ENCODE data around the gene DIDO1. TPM values are rescaled to one million over a fixed set of nuclear protein-coding genes. Genes with fewer than 3 reads are reported as not detected.

DIDO1 gene
- total RNA-seq, 1 donor from 2014 or later = 71.2 TPM

DNA sequence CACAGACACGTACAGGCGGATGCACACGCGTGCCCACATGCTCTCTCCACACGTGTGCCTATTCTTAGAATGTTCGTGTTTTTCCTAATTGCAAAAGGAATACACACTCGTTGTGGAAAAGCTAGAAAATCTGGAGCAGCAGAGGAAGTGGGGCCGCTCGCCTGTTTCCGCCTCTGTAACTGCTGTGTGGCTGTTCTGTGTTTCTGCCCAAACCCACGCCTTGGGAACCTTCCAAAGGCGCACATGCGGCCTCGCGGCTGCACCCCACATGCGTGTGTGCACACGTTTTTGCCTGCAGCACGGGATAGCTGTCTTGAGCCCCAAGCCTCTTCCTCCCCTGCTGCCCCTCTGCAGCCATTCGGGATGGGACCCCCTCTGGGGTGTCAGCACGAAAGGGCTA lies 38.4 kb upstream of the DIDO1 start:
- Mint-ChIP-seq H3K36me3 (ENCODE audit: insufficient read depth) (no peaks in the 10 kb centered on the region), H3K9me3 (ENCODE audit: low read depth) (no peaks in the 10 kb centered on the region), H3K27me3 (peaks cover 3% of the 10 kb centered on the region), H3K4me1 (ENCODE audit: low read depth) (no peaks in the 10 kb centered on the region), H3K4me3 (ENCODE audit: low read depth) (no peak overlapping the region), H3K27ac (no peak overlapping the region)
- no peak for DNase-seq (ENCODE audit: low spot score, unreplicated experiment)
- no peak for TF ChIP-seq CTCF (IDR thresholded peaks at IDR 0.05; ENCODE audit: unreplicated experiment)

- no peak overlapping the region for H3K4me3 Mint-ChIP-seq (ENCODE audit: low read depth)
- H3K36me3 Mint-ChIP-seq (ENCODE audit: insufficient read depth) = no peaks in the 10 kb centered on the region
- no peaks in the 10 kb centered on the region for H3K9me3 Mint-ChIP-seq (ENCODE audit: low read depth)
- H3K27ac Mint-ChIP-seq = no peak overlapping the region
- no peak for DNase-seq (ENCODE audit: low spot score, unreplicated experiment)
- no peaks in the 10 kb centered on the region for H3K27me3 Mint-ChIP-seq
- no peaks in the 10 kb centered on the region for H3K4me1 Mint-ChIP-seq (ENCODE audit: low read depth)
- no peak for TF ChIP-seq CTCF (IDR thresholded peaks at IDR 0.05; ENCODE audit: unreplicated experiment)
These were observed 37.5 kb upstream of the DIDO1 start for GRCh38 chr20:62963614-62964397.

DNA sequence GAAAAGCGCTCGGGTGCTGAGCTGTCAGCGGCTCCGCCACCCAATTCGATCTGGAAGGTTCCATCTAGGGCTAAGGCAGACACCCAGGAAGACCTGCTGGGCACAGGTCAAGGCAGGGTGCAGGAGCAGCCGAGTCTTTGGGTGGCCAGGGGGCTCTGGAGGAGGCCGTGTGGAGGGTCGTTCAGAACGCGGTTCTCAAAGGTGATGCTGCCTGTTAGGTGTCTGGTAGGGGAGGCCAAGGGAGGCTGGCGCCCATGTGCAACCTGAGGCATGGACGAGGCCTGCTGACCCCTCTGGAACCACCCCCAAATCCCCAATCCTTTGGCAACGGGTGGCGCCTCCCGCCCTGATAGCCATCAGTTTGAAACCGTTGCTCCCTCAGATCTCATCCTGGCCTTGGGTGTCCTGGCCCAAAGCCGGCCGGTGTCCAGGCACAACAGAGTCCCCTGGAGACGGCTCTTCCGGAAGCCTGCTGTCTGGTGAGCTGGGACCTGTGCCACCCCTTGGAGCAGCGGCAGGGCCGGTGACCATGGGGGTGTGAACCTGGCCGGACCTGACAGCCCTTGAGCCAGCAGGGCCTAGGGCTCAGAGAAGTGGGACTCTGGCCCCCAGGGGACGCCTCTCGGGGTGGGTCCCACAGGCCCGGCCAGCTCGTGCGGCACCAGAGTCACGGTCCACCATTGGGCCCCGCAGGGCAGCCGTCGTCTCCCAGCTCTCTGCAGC lies 36.7 kb upstream of the DIDO1 start:
- no peaks in the 10 kb centered on the region for H3K27me3 Mint-ChIP-seq
- DNase-seq (ENCODE audit: low spot score, unreplicated experiment) = no peak
- H3K36me3 Mint-ChIP-seq (ENCODE audit: insufficient read depth) = no peaks in the 10 kb centered on the region
- no peak for TF ChIP-seq CTCF (IDR thresholded peaks at IDR 0.05; ENCODE audit: unreplicated experiment)
- H3K9me3 Mint-ChIP-seq (ENCODE audit: low read depth) = no peaks in the 10 kb centered on the region
- H3K4me3 Mint-ChIP-seq (ENCODE audit: low read depth) = no peak overlapping the region
- no peak overlapping the region for H3K27ac Mint-ChIP-seq
- H3K4me1 Mint-ChIP-seq (ENCODE audit: low read depth) = no peaks in the 10 kb centered on the region

GRCh38 chr20:62962221-62962879 lies 36.0 kb upstream of the DIDO1 start:
- Mint-ChIP-seq H3K27ac (no peak overlapping the region), H3K36me3 (ENCODE audit: insufficient read depth) (no peaks in the 10 kb centered on the region), H3K4me3 (ENCODE audit: low read depth) (no peak overlapping the region), H3K27me3 (no peaks in the 10 kb centered on the region), H3K4me1 (ENCODE audit: low read depth) (no peaks in the 10 kb centered on the region), H3K9me3 (ENCODE audit: low read depth) (no peaks in the 10 kb centered on the region)
- no peak for DNase-seq (ENCODE audit: low spot score, unreplicated experiment)
- TF ChIP-seq CTCF (IDR thresholded peaks at IDR 0.05; ENCODE audit: unreplicated experiment) = no peak

GRCh38 chr20:62961799-62962198 lies 35.5 kb upstream of the DIDO1 start:
- H3K36me3 Mint-ChIP-seq (ENCODE audit: insufficient read depth) = no peaks in the 10 kb centered on the region
- H3K4me3 Mint-ChIP-seq (ENCODE audit: low read depth) = no peak overlapping the region
- DNase-seq (ENCODE audit: low spot score, unreplicated experiment) = no peak
- TF ChIP-seq CTCF (IDR thresholded peaks at IDR 0.05; ENCODE audit: unreplicated experiment) = no peak
- H3K4me1 Mint-ChIP-seq (ENCODE audit: low read depth) = no peaks in the 10 kb centered on the region
- H3K9me3 Mint-ChIP-seq (ENCODE audit: low read depth) = no peaks in the 10 kb centered on the region
- H3K27ac Mint-ChIP-seq = no peak overlapping the region
- H3K27me3 Mint-ChIP-seq = no peaks in the 10 kb centered on the region

Data from progenitor cell of endocrine pancreas (in vitro differentiated cells).